Activated T-helper 9 cell treated with anti-CD3 and anti-CD28 coated beads, Interleukin-2, amount 50 U/mL, for 16 hours (primary cell): Measurements from ENCODE around the gene OR2F2.
A peak's percentile ranks its signal among the peaks of the same experiment; 100 is the strongest.

Experiments used
- DNase-seq: peaks from one replicate; pipeline ENCODE4 v3.0.0-alpha.2; 2020; ENCODE audit warnings: low read depth

Gene OR2F2, protein sequence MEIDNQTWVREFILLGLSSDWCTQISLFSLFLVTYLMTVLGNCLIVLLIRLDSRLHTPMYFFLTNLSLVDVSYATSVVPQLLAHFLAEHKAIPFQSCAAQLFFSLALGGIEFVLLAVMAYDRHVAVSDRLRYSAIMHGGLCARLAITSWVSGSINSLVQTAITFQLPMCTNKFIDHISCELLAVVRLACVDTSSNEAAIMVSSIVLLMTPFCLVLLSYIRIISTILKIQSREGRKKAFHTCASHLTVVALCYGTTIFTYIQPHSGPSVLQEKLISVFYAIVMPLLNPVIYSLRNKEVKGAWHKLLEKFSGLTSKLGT

DNA sequence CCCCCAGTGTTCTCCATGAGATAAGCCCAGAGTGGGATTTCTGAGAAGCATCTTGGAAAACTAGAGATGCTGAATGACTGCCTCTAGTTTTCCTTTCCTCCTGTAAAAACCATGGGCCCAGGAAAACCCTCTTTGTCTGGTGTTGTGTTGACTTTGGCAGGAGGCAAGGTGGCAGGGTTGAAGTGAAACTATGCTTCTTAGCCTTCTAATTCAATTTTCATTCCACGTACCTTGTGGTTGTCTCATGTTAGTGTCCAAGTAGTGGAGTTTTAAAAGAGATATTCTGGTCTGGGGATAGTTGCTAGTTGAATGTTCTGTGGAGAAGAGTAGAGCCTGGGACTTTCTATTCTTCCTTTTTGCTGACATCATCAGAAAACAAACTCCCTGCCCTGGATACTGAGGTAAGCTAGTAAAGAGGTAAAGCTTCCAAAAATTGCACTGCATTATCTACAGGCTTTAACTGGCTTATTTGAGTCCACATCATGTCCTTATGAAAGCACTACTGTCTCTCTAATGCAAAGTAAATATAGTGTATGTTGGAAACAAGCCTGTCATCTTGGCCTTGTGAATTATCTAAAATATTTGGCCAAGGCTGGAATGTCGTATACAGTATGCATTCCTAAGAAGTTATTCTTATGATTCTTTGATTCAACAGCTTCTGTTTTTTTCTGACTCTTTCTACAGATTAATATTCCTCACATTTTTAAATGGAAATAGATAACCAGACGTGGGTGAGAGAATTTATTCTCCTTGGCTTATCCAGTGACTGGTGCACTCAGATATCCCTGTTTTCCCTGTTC lies at the start of gene OR2F2:
TSS of gene OR2F2 (plus strand) at position 708 of the 800 bp plus-strand sequence. CDS start at position 708, 0 bp downstream.
- no peak for DNase-seq

DNA sequence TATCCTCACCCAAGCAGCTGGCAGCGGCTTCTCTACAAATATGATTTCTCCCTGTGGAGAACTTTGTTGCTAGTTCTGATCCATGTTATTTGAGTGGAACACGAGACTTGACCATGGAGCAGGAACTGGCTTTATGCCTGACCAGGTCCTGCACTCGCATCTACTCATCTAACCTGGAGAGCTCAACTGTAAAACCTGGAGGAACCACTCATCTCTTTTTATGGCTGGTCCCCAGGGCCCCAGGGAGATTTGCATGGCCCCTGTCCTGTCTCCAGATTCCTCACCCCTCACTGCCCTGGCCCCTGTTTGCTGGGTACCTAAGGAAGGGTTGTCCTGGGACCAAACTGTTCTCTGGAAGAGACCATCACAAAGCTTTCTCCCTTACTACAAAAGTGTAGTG lies 49.1 kb upstream of the OR2F2 start:
- no peak for DNase-seq

DNA sequence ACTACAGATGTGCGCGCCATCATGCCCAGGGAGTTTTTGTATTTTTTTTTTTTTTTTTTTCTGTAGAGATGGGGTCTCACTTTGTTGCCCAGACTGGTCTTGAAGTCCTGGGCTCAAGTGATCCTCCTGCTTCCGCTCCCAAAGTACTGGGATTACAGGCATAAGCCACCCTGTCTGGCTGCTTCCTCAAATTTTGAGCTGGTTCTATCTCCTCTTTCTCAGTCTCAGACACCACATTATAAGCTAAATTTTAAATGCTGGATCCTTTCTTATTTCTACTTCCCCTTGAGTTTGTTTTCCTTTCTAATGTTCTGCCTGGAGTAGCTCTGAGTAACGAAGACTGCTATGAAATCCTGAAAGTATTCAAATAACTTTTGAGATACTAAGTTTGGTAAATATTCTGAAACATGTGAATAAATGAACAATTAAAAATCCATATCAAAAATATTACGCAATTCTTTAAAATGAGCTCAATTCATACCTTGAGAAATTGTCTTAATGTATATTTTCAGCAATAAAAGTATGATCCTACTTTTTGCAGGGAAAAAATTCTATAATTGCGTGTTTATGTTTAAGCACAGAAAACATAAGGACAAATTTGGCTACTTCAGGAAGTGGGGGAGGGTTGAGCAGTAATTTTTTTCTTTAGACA lies 48.1 kb upstream of the OR2F2 start:
- DNase-seq, result no peak

DNA sequence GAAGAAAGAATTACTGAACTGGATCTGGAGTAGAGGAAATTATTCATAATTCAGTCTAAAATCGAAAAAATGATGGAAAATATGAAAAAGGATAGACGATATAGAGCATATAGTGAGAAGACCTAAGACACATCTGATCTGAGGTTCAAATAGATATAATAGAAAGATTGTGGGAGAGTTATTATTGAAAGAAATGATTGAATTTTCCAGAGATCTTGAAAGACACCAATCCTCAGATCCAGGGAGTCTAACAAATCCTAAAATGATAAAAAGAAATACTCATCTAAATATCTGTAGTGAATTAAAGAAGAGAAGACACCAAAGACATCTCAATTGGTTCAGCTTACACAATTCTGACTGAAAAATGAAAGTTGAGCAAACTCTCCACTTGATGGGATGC lies 46.0 kb upstream of the OR2F2 start:
- no peak for DNase-seq

DNA sequence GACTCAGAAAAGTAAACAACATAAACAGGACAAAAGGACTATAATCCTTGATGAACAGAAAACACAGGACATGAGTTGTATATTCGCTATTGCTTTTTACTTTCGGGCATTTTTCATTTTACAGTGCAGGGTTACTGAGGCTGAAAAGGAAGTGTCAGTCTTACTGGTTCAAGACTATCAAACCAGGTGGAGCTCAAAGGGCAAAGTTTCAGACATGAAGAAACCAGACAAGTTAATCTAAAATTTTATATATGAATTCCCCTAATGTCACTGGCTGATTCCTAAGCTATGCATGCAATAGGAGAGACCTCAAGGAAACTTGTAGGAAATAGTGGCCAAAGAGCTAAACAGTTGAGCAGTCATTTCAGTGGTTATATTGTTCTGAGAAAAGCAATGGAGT lies 44.5 kb upstream of the OR2F2 start:
- no peak for DNase-seq

DNA sequence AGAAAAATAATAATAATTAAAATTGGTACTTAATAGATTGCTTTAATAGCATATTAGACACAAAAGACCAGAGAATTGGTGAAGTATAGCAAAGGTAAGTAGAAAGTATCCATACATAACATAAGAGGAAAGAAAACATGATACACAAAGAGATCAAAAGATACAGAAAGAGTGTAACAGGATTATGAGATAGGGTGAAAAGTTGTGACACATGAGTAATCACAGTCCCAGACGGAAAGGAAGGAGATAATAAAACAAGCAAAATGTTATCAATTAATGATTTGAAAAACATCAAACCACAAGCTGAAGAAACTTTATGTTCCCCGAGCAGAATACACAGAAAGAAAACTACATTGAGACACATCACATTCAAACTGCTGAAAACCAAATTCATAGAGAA lies 43.6 kb upstream of the OR2F2 start:
- DNase-seq, result no peak

DNA sequence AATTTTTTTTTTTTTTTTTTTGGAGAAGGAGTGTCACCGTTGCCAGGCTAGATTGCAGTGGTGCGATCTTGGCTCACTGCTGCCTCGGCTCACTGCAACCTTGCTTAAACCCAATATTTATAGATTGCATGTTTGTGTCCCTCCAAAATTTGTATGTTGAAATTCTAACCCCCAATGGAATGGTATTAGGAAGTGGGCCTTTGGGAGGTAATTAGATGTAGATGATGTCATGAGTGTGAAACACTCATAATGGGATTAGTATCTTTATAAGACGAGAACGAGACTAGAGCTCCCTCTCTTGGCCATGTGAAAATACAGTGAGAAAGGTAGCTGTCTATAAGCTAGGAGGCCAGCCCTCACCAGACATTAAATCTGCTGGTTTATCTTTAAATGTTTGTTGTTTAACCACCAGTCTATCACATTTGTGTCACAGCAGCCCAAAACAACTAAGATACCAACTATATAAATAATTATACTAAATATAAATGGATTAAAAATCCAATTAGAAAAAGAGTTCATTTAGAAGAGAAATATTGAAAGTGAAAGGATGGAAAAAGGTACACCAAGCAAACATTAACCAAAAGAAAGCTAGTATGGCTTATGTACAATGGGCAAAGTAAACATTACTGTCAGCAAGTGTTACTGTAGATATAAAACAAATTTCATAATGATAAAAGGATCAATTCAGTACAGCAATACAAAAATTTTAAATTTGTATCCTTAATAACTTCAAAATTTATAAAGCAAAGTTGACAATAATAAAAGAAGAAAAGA lies 42.3 kb upstream of the OR2F2 start:
- no peak for DNase-seq

DNA sequence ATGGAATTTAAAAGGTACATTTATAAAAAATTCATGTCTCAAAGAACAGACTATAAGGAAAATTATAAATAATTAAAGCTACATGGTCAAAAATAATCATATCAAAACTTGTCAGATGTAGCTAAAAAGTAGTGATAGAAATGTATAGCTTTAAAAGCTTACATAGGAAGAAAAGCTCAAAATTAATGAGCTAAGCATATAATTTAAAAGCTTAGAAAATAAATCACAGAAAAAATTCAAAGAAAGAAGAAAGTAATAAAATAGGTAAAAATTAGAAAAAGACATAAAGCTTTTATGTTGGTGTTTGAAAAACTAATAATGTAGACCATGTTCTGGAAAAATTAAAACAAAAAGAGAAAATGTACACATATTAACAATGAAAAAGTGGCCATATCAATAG lies 38.4 kb upstream of the OR2F2 start:
- DNase-seq, result no peak

DNA sequence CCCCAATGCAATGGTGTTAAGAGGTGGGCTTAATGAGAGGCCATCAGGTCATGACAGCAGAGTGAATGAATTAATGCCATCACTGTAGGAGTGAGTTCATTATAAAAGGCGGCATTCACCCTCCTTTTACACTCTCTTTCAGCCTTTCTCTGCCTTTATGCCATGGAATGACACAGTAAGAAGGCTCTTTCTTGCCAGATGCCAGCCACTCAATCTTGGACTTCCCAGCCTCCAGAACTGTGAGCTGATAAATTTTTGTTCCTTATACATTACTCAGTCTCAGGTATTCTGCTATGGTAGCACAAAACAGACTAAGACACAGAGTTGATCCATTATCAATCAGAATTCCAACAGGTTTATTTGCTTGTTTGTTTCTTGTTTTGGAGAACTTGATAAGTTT lies 36.2 kb upstream of the OR2F2 start:
- no peak for DNase-seq

DNA sequence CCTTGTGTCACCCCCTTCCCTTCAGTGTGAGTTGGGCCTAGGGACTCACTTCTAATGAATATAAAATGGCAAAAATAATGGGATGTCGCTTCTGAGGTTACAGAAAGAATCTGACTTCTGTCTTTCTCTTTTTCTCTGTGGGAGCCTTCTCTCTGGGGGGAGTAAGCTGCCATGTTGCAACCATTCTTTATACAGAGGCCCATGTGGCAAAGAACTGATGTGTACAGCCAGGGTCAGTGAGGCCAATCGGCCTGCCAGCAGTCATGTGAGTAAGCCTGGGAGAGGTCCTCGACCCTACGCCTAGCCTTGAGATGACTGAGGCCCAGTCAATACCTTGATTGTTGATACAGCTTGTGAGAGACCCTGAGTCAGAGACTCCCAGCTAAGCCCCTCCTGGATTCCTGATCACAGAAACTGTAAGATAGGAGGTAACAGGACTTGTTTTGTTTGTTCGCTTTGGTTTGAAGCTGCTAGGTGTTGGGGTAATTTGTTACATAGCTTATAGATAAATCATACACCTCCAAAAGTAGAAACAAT lies 34.7 kb upstream of the OR2F2 start:
- DNase-seq, result no peak

DNA sequence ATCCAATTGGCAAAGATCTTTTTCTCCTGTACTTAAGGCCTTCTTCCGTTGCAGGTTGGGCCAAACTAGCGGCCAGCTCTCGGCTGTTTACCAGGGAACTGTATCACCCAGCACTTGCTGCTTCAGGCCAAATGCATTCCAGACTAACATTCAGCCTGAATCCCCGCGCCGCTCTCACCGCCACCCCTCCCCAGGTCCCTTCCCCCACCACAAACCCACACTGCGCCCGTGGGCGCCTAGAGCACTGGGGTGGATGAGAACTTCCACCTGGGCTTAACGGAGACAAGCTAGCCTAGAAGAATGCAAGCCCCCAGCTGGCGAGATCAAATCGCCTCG lies 33.7 kb upstream of the OR2F2 start:
- DNase-seq, result no peak

DNA sequence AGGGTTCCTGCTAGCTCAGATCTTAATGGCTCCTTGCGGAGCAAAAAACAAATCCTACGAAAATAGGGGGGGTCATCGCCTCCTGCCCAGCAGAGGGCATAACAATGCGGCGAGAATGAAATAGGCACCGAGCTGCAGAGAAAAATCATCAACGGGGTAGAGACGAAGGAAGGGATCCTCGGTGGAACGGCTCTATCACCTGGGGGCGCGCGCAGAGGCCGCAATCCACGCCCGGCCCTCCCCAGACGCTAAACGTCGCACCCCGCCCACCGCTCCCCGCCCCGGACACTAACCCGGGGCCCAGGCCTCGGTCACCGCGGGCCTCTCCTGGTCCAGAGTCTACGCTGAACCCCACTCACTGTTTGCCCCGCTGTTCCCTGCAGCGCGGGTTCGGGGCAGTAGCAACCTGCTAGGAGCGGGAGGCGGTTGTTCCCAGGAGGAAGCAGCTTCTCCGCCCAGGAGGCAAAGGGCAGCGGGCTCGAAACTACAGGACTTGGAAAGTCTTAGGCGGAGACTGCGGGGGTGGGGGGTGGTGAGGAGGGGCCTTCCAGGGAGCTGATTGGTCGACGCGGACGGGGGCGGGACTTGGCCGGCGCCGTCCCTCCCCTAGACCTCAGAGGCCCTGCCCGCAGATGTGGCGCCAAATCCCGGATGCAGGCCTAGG lies 33.2 kb upstream of the OR2F2 start, which contains the start of gene TCAF1:
TSS of gene TCAF1 (minus strand) at position 509 of the 664 bp plus-strand sequence. CDS start 25,568 bp downstream, outside the sequence.
- DNase-seq, result peak; percentile 85

DNA sequence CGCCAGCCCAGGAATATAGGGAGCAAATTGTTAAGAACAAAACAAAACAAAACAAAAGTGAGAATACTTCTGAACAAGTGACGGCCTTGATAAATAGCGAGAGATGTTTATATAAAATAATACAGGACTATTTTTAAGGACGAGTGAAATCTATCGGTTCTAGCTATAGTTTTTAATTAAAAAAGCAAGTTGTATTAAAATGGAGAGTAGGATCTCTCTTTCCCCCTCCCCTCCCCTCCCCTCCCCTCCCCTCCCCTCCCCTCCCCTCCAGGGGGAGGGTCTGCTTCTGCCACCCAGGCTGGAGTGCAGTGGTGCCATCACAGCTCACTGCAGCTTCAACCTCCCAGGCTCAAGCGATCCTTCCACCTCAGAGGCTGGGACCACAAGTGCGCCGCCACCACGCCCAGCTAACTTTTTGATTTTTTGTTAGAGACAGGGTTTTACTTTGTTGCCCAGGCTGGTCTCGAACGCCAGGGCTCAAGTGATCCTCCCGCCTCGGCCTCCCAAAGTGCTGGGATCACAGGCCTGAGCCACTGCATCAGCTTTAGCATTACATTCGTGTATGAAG lies 32.6 kb upstream of the OR2F2 start:
- DNase-seq, result no peak

DNA sequence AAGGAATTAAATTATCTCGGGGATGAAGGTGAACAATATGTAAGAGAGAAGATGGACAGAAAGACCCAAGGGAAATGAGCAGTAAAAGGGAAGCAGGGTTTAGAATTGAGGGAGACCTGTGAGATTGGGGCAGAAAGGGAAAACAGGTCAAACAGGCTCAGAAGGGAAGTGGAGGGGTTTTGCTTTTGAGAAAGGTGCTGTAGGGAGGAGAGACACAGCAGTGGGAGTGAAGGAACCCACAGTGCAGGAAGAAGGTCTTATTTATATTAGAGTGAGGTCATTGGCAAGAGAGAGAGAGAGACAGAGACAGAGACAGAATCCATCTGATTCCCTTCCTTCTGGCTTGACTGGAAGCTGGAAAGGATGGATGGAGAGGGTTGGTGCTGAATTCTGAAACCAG lies 29.5 kb upstream of the OR2F2 start:
- no peak for DNase-seq

DNA sequence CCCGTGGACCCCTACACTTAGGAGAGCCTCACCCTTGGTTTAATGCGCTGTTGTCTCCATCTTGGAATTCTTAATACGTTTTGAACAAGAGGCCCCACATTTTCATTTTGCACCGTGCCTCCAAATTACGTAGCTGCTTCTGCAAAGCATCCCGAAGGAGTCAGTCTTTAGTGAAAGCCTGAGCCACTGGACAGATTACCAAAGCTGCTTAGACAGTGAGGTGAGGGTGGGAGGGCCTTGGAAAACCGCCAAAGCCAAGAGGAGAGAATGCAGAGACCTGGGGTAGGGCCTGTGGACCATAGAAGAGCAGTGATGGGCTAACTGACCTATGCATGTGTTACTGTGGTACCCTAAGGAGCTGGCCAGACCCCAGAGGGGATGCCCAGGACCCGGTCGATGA lies 28.9 kb upstream of the OR2F2 start:
- DNase-seq, result no peak

DNA sequence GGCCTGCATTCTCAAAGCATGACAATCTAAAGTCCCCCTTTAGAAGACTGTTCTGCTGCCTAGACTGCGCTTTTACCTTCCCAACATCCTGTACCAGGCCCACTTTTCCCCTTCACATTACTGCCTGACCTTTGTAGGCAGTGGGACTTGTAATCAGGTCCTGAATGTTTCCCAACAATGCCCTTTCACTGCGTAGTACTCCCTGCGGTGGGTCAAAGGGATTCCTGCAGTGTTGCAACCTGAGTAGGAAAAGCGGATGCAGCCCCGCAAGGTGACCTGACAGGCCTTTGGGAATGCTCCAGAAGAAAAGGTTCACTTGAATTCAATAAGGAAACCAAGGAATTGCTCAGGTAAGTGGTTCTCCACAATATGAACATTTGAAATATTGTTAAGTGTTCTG lies 28.1 kb upstream of the OR2F2 start:
- DNase-seq, result no peak

DNA sequence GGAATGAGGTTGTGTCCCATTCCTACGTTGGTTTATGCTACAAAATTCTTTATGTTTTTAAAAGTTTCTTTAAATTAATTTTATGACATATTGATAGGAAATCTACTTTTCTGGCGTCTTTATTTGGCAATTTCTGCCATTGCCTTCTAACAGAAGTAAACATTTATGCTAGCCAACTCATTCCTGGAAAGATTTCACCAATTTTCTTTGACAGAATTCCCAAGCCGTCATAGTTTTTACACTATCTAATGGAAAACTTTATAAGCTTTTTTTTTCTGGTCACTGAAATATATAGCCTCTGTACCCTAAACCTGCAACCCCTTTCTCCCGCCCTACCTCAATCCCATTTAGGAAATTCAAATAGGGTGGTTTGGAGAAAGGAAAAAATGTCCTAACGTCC lies 26.9 kb upstream of the OR2F2 start:
- DNase-seq, result no peak

DNA sequence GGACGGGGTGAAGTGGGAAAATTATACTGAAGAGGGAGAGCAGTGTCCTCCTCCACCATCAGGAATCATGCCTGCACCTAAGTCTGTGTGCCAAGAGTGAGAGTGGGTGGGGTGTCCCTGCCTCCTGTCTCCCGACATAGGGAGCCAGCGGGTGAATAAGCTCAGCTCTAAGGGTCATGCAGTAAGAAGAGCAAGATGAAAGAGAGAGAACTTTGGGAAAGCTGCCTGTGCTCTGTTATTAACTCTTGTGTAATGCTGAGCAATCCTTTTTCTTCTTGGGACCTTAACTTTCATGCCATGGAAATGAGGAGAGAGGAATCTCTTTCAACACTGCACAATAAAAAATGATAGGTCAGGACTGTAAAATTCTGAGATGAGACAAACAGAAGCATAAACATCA lies 25.2 kb upstream of the OR2F2 start:
- no peak for DNase-seq

DNA sequence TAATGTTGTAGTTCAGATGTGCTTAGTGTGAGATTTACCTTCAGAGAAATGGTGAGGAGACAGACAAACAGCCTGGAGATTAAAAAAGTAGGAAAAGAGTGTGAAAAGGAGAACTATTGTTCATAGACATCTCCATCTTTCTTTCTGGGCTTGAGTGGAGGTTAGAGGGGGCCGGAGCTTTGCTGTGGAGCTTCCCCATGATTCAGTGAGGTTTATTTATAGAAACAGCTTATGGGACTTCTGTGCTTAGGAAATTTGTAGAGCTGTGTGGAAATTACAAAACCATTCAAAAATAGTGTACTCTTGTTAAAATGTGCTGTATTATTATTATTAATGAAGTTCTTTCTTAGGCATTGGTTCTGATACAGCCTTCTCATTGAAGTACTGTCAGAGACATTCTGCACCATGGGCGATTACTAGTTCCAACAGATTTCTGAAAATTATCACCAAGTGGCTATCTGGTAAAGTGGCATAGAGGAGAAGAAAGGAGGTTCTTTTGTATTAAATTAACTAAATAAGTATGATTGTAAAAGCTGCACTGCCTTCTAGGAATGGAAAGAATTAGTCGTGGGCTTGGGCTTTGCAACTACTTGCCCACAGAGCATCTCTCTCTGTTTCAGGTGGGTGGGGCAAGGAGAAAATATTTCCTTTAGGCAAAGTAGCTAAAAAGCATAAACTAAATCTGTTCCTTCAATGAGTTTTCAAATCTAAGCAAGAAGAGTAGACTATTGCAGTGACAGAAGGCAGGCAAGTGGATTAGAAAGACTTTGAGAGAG lies 24.4 kb upstream of the OR2F2 start:
- DNase-seq, result no peak

DNA sequence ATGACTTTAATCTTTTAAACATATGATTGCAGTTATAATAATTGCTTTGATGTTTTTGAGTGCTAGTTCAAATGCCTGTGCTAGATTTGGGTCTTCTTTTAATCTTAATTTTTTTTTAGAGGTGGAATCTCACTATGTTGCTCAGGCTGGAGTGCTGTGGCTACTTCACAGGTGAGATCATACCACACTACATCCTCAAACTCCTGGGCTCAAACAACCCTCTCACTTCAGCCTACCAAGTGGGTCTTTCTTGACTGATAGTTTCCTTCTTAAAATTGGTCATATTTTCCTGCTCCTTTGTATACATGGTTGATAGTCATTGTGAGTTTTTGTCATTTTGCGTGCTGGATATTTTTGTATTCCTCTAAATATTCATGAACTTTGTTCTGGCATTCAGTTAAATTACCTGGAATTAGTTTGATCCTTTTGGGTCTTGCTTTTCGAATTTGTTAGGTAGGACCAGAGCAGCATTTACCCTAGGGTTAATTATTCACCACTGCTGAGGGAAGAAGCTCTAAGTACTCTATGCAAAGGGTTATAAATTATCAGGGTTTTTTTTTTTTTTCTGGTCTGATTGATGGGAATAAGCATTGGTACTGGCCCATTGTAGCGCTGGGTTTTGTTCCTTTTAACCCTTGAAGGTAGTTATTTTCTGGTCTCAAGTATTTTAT lies 21.0 kb upstream of the OR2F2 start:
- no peak for DNase-seq
